Tibial nerve (tissue), 4 donors: ENCODE results near the gene BIVM. TPM values are rescaled to one million over a fixed set of nuclear protein-coding genes. Genes with fewer than 3 reads are reported as not detected.

Experiments used
- DNase-seq, 2 donors: peaks; one replicate each; pipeline ENCODE4 v3.0.0-alpha.2; 2019; ENCODE audit warnings: low spot score in 2 of 2
- H3K27ac ChIP-seq, 4 donors: fragments of 200-600 bp; sonication (generic) in 3 of 4; one replicate each; pipeline ENCODE4 v1.5.1; 2017 to 2019; ENCODE audit warnings: mild to moderate bottlenecking in 1 of 4
- H3K27me3 ChIP-seq, 2 donors: fragments of 200-600 bp; sonication (generic) in 1 of 2; one replicate each; pipeline versions ENCODE4 v1.5.1 to v1.6.0; 2017 to 2019
- H3K36me3 ChIP-seq, 3 donors: fragments of 200-600 bp; sonication (generic); one replicate each; pipeline ENCODE4 v1.5.1; 2018 to 2019
- H3K4me1 ChIP-seq, 4 donors: fragments of 200-600 bp; sonication (generic) in 3 of 4; one replicate each; pipeline ENCODE4 v1.5.1; 2017 to 2019
- H3K4me3 ChIP-seq, 4 donors: fragments of 200-600 bp; sonication (generic) in 3 of 4; one replicate each; pipeline ENCODE4 v1.5.1; 2017 to 2019; ENCODE audit warnings: mild to moderate bottlenecking in 1 of 4, moderate library complexity in 1 of 4
- H3K9me3 ChIP-seq, 4 donors: fragments of 200-600 bp; sonication (generic) in 3 of 4; one replicate each; pipeline ENCODE4 v1.5.1; 2017 to 2019
- EP300 ChIP-seq, 2 donors: sonication (generic); formaldehyde crosslinking; IDR thresholded peaks; one replicate each; pipeline ENCODE4 v1.6.1; 2017; ENCODE audit warnings: antibody characterized with exemption in 2 of 2, mild to moderate bottlenecking in 1 of 2
- POLR2A ChIP-seq, 2 donors: fragments of 450-650 bp; IDR thresholded peaks; one replicate each; pipeline ENCODE4 v1.6.1; 2017; ENCODE audit warnings: antibody characterized with exemption in 2 of 2, mild to moderate bottlenecking in 2 of 2, moderate library complexity in 2 of 2
- WGBS, 2 donors: methylation state at CpG; one replicate each; pipeline ENCODE4 v1.1.5; 2018; 5-methylcytosine and 5-hydroxymethylcytosine counted together
- total RNA-seq, 4 donors: library from RNA; depleted of rRNA; stranded (reverse); fragments of >200 nt; gene quantifications; one replicate each; pipeline ENCODE4 v1.1.0, GENCODE V29; 2016
- TF ChIP-seq, protein P1 (sequence below), 5 experiments: fragments of 200-600 bp in 3 of 5; fragments of 450-650 bp in 2 of 5; sonication (generic) in 3 of 5; IDR thresholded peaks; one replicate each; pipeline ENCODE4 v1.5.1; 2016 to 2019; ENCODE audit warnings: antibody characterized with exemption in 5 of 5, mild to moderate bottlenecking in 3 of 5, moderate library complexity in 2 of 5

BIVM gene
- total RNA-seq, 4 donors from 2014 or later, result 11.8 to 33.5 (median 19.1) TPM

DNA sequence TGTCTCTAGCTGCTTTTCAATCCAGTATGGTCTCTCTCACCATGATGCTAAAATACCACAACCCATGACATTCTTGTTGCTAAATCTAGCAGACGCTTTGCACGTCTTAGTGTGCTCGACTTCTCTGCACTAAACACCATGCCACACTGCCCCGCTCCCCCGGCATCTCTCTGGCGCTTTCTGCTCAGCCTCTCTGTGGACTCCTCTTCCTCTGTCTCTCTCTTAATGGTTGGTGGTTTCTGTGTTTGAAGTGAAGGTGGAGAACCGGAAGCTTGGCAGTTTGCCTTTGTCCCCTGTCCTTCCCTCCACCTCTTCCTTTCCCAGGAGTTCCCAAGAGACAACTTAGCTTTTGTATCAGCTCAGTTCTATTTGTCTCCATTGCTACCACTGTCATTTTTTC, 55.8 kb downstream of the BIVM start:
- Histone ChIP-seq H3K9me3 (no peaks in the 10 kb centered on the region), H3K4me3 (no peak overlapping the region), H3K36me3 (peaks cover 6 to 69% (median 15%) of the 10 kb centered on the region in 3 donors), H3K4me1 (peaks cover 0 to 18% (median 0%) of the 10 kb centered on the region in 4 donors), H3K27me3 (no peaks in the 10 kb centered on the region), H3K27ac (no peak overlapping the region)
- DNase-seq, result no peak
- TF ChIP-seq, protein P1, sequence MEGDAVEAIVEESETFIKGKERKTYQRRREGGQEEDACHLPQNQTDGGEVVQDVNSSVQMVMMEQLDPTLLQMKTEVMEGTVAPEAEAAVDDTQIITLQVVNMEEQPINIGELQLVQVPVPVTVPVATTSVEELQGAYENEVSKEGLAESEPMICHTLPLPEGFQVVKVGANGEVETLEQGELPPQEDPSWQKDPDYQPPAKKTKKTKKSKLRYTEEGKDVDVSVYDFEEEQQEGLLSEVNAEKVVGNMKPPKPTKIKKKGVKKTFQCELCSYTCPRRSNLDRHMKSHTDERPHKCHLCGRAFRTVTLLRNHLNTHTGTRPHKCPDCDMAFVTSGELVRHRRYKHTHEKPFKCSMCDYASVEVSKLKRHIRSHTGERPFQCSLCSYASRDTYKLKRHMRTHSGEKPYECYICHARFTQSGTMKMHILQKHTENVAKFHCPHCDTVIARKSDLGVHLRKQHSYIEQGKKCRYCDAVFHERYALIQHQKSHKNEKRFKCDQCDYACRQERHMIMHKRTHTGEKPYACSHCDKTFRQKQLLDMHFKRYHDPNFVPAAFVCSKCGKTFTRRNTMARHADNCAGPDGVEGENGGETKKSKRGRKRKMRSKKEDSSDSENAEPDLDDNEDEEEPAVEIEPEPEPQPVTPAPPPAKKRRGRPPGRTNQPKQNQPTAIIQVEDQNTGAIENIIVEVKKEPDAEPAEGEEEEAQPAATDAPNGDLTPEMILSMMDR (IDR thresholded peaks at IDR 0.05), result no peak
- TF ChIP-seq POLR2A (IDR thresholded peaks at IDR 0.05), result no peak
- TF ChIP-seq EP300 (IDR thresholded peaks at IDR 0.05), result no peak
- WGBS, 2 donors, result 77 to 84% methylated on average over 7 of the region's 7 CpGs

DNA sequence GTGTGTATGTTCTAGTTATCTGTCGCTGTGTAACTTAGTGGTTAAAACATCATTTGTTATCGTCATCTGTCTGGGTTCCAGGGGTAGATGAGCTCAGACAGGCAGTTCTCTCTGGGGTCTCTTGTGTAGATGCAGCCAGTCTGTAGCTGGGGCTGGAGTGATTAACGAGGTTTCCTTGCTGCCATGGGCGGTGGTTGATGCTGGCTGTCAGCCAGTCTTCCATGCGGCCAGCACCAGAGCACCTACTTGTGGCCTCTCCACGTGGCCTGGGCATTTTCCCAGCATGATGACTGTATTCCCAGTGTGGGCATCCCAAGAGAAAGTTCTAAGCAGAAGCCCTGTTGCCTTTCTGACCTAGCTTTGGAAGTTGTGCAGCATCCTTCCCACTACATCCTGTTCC, 57.6 kb downstream of the BIVM start:
- Histone ChIP-seq H3K27ac (no peak overlapping the region), H3K27me3 (no peaks in the 10 kb centered on the region), H3K36me3 (peaks cover 6 to 88% (median 15%) of the 10 kb centered on the region in 3 donors), H3K4me3 (no peak overlapping the region), H3K9me3 (no peaks in the 10 kb centered on the region), H3K4me1 (peaks cover 0 to 4% (median 0%) of the 10 kb centered on the region in 4 donors)
- no peak for DNase-seq
- 39 to 44% methylated on average over 6 of the region's 6 CpGs for WGBS, 2 donors
- TF ChIP-seq EP300 (IDR thresholded peaks at IDR 0.05) (no peak), POLR2A (IDR thresholded peaks at IDR 0.05) (no peak)
- TF ChIP-seq, protein P1 (IDR thresholded peaks at IDR 0.05), result no peak

DNA sequence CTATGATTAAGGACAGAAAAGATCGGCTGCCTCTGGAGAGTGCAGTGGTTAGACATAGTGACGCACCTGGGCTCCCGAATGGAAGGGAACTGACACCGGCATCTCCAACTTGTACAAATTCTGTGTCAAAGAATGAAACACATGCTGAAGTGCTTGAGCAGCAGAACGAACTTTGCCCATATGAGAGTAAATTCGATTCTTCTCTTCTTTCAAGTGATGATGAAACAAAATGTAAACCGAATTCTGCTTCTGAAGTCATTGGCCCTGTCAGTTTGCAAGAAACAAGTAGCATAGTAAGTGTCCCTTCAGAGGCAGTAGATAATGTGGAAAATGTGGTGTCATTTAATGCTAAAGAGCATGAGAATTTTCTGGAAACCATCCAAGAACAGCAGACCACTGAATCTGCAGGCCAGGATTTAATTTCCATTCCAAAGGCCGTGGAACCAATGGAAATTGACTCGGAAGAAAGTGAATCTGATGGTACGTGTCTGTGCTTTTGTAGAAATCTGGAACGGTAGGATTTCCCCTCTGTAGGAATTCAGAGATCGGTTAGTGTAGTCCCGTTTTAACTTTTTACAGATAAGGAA, 63.8 kb downstream of the BIVM start:
- WGBS, 2 donors, result 88 to 90% methylated on average over 13 of the region's 13 CpGs
- no peaks in the 10 kb centered on the region for H3K27me3 ChIP-seq
- TF ChIP-seq, protein P1 (IDR thresholded peaks at IDR 0.05), result no peak
- TF ChIP-seq EP300 (IDR thresholded peaks at IDR 0.05), result no peak
- TF ChIP-seq POLR2A (IDR thresholded peaks at IDR 0.05), result no peak
- no peak for DNase-seq
- H3K9me3 ChIP-seq, result no peaks in the 10 kb centered on the region
- H3K27ac ChIP-seq, result no peak overlapping the region
- peaks cover 7 to 98% (median 30%) of the 10 kb centered on the region in 3 donors for H3K36me3 ChIP-seq
- H3K4me1 ChIP-seq, result peaks cover 0 to 8% (median 0%) of the 10 kb centered on the region in 4 donors
- no peak overlapping the region for H3K4me3 ChIP-seq

DNA sequence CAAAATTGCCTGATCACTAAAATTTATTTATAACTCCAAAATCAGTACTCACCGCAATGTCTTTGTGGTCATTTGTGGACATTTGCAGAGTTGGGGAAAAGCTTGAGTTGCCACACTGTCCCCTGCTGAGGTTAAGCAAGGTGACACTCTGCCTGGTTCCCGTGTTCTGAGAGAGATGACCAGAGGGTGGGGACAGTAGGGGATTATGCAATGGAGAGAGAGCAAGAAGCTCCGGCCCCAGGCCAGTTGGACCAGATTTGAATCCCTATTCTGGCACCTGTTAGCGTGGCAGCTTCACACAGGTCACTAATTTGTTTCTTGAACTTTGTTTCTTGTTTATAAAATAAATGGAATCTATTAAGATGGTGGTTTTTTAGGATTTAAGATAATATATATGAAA, 64.7 kb downstream of the BIVM start:
- Histone ChIP-seq H3K4me3 (no peak overlapping the region), H3K27ac (no peak overlapping the region), H3K4me1 (peaks cover 0 to 8% (median 0%) of the 10 kb centered on the region in 4 donors), H3K36me3 (peaks cover 5 to 97% (median 28%) of the 10 kb centered on the region in 3 donors), H3K9me3 (no peaks in the 10 kb centered on the region), H3K27me3 (no peaks in the 10 kb centered on the region)
- TF ChIP-seq POLR2A (IDR thresholded peaks at IDR 0.05) (no peak), EP300 (IDR thresholded peaks at IDR 0.05) (no peak)
- TF ChIP-seq, protein P1 (IDR thresholded peaks at IDR 0.05), result no peak
- WGBS, 2 donors, result 74 to 79% methylated on average over 4 of the region's 4 CpGs
- DNase-seq, result no peak

DNA sequence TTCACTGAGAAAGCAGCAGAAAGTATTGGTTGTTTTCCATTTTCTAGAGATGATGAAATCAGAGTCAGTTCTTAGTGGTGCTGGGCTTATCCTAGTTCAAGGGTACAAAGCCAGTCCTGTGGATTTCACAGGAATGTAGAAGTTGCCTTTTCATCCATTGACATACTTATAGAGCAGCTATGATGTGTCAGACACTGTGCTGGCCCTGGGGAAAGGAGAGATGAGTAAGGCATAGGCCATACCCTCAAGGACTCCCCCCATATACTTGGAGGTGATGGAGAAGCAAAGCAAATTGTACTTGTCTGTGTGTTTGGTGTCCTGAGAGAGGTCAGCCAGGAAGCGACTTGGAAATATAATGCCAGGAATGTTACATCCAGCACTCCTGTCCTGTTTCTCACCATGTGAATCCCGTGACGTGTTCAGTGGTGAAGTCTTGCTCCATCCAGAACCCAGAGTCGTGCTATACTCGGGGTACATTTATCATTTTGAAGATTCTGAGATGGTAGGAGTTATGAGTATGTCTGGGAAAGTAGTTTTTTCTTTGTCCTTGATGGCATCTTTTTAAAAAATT, 69.5 kb downstream of the BIVM start:
- peaks cover 0 to 22% (median 6%) of the 10 kb centered on the region in 4 donors for H3K4me1 ChIP-seq
- H3K27me3 ChIP-seq, result no peaks in the 10 kb centered on the region
- peaks cover 2 to 76% (median 14%) of the 10 kb centered on the region in 3 donors for H3K36me3 ChIP-seq
- 85 to 87% methylated on average over 5 of the region's 5 CpGs for WGBS, 2 donors
- TF ChIP-seq POLR2A (IDR thresholded peaks at IDR 0.05) (no peak), EP300 (IDR thresholded peaks at IDR 0.05) (no peak)
- TF ChIP-seq, protein P1 (IDR thresholded peaks at IDR 0.05), result no peak
- no peaks in the 10 kb centered on the region for H3K9me3 ChIP-seq
- H3K27ac ChIP-seq, result peak overlapping the region in 1 of 4 donors; percentile 31
- H3K4me3 ChIP-seq, result no peak overlapping the region
- DNase-seq, result no peak
